HG03066 (cell line): ENCODE measurements around the gene PIP5K1B.

ENCODE experiments used
- ATAC-seq: cut with Tn5 transposase; IDR thresholded peaks from one replicate; pipeline ENCODE4 v1.9.1; 2021; ENCODE audit warnings: low read depth; ENCODE audit not compliant: unreplicated experiment

PIP5K1B gene

DNA sequence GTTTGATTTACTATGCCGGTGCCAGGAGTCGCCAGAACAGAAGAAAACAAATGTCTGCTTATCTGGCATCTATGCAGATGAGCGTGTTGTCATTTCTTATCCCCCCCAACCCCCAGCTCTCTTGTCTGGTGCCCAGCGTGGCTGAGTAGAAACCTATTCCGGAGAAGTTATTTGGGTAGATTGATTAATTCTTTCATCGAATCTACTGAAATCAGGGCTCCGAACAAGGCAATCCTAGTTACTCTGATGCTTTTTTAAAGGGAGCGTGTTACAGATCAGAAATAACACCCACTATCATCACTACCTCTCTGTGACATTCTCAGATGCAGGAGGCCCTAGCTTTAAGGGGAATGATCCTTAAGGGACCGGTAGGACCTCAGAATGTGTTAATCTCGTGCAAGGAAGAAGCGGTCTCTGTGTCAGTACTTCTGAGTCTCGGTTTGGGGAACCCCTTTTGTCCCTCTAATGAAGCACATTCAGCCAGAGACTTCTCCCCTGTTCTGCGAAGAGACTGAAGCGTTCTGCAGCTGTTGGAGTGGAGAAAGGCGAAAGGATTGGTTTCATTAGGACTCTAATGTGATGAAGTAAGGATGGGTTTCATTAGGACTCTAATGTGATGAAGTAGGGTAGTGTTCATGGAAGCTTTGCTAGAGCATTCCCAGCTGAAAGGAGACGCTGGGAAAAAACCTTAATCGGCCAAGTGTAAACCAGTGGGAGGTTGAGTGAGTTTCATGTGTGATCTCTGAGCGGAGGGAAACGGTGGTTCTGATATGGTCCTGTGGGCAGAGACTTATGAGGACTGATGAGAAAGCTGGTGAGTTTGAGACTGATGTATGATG, 1.5 kb downstream of the PIP5K1B start:
- peak; percentile 24 for ATAC-seq

GRCh38 chr9:68707801-68708488, 2.9 kb downstream of the PIP5K1B start:
- ATAC-seq, result no peak

- ATAC-seq, result no peak
Observed at GRCh38 chr9:68708513-68708912, 3.5 kb downstream of the PIP5K1B start.

DNA sequence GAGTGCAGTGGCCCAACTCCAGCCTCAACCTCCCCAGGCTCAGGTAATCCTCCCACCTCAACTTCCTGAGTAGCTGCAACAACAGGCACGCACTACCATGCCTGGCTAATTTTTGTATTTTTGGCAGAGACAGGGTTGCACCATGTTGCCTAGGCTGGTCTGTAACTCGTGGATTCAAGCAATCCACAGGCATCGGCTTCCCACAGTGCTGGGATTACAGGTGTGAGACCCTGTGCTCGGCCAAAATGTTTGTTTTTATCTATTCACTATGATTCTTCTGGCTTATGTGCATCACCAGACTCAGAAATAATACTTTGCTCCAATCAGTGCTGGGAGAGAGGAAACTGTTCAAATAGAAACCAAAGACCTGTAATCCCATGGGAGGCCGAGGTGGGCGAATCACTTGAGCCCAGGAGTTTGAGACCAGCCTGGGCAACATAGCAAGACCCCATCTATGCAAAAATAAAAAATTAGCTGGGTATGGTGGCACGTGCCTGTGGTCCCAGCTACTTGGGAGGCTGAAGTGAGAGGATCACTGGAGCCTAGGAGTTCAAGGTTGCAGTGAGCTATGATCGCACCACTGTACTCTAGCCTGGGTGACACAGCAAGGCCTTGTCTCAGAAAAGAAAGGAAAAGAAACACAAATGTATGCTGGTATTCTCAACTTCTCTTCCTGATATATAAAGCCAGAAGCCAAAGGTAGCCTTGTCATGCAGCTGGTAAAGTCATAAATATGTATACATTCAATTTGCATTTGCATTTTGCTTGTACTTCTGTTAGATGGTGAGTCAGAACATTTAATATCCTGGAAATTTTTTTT, 4.5 kb downstream of the PIP5K1B start:
- ATAC-seq, result no peak

- no peak for ATAC-seq
Observed at GRCh38 chr9:68710111-68710471, 5.1 kb downstream of the PIP5K1B start.

- no peak for ATAC-seq
Observed at GRCh38 chr9:68711281-68711680, 6.2 kb downstream of the PIP5K1B start.

- no peak for ATAC-seq
Observed at GRCh38 chr9:68711932-68712331, 6.9 kb downstream of the PIP5K1B start.

DNA sequence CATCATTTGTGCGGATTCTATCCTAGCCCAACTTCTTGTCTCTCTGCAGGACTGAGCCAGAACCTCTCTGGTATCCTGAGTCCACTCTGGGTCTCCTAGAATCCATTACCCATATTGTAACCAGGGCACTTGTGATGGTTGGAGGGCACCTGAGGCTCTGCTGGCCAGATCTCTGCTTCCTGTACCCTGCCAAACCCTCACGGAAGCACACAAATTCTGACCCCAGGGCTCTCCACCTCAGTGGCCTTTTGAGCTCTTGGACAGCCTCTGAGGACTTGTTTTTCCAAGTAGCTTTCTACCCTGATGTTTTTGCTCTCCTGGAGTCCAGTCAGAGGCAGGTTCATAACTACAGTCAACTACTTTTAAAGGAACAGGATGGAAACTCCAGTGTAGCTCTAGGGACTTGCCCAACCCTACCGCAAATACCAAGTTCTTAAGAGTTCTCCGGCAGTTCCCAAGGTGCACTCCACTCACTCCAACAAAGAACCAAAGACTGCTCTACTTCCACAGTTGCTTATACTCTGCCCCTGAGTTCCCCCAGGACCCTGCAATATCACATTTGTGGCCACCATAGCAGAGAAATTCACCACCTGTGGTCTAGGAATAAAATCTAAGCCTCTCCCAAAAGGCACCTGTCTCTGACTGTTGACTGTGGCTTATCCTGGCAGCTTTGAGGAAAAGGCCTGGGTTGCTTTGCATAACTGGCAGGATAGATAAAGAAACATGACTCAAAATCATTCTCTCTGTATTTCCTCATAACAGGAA, 9.6 kb downstream of the PIP5K1B start:
- no peak for ATAC-seq

- ATAC-seq, result no peak
Observed at GRCh38 chr9:68715181-68715456, 10.1 kb downstream of the PIP5K1B start.

GRCh38 chr9:68717552-68718443, 12.8 kb downstream of the PIP5K1B start:
- no peak for ATAC-seq

GRCh38 chr9:68719847-68720246, 14.8 kb downstream of the PIP5K1B start:
- ATAC-seq, result no peak

GRCh38 chr9:68720656-68721313, 15.7 kb downstream of the PIP5K1B start:
- ATAC-seq, result no peak

- no peak for ATAC-seq
Observed at GRCh38 chr9:68721666-68722330, 16.8 kb downstream of the PIP5K1B start.

GRCh38 chr9:68725070-68725469, 20.0 kb downstream of the PIP5K1B start:
- no peak for ATAC-seq

DNA sequence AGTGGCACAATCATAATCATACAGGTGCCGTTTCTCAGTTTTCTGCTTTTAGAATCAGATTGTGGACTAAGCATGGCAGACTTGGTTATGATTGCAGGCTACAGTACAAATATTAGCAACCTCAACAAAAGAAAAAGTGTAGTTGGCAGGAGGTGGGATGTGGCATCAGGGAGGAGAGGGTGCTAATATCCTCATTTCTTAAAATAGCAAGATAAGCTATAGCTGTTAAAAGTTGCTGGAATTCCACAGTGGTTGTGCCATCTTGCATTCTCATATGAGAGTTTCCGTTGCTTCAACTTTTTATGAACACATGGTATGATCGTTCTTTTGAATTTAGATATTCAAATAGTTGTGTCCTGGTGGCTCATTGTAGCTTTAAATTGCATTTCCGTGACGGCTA, 21.4 kb downstream of the PIP5K1B start:
- ATAC-seq, result no peak

DNA sequence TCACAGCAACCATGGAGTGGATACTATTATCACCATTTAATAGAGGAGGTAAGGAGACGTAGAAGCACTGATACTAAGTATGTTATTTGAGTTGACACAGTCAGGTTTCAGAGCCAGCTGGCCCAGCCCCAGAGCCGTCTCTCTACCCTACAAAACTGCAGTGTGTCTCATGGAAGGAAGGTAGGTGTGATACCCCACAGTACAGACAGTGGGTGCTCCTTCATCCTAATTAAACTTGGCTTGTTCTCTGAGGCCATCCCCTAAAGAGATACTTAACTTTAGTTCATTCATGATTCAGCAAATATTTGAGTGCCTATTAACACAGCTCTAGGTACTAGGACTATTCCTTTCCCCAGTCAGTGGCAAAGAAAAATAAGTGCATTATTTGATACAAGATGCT, 22.6 kb downstream of the PIP5K1B start:
- ATAC-seq, result no peak

GRCh38 chr9:68728731-68729130, 23.7 kb downstream of the PIP5K1B start:
- ATAC-seq, result no peak

DNA sequence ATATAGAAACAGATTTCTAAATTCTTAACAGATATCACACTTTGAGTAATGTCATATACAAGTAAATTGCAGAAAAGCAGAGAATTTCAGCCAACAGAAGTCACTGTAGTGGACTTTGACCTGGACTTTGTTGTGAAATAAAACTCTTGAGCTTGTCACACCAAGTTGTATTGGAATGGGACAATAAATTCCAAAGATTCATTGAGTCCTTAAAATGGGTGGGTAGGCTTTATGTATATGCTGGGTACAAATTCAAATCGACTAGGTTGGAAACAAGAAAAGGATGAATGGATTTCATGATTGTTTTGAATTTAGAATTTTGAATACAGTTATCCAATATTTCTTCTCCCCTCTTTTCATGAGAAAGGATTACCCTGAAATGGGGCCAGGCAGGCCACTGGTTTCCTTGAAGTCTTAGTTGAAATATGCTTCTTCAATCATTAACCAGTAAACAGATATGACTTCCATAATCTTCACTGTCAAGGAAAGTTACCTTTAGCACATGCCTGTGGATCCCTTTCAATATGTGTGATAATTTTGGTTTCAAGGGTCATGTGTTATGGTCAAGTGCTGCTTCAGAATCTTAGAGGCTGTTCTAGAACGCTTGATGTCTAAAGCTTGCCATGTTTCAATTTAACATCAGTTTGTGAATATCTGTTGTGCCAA, 25.7 kb downstream of the PIP5K1B start:
- no peak for ATAC-seq
